Brain microvascular endothelial cell (primary cell): ENCODE measurements around the gene CEP192.
"Not testable (repeated sequence)": the region's sequence is repeated elsewhere in the genome, so short reads cannot be mapped to it uniquely, and the experiment has no call there.

ENCODE experiments used
- DNase-seq: peaks from one replicate; pipeline ENCODE4 v3.0.0-alpha.2; 2020
- H3K27ac ChIP-seq: fragments of 250-450 bp; sonication (Bioruptor Pico); 2 replicates; pipeline ENCODE4 v1.5.1; 2020; ENCODE audit warnings: mild to moderate bottlenecking, moderate library complexity
- H3K27me3 ChIP-seq: fragments of 250-450 bp; sonication (Bioruptor Pico); replicated peaks from 2 replicates; pipeline ENCODE4 v1.5.1; 2020; ENCODE audit warnings: mild to moderate bottlenecking
- H3K36me3 ChIP-seq: fragments of 250-450 bp; sonication (Bioruptor Pico); replicated peaks from 2 replicates; pipeline ENCODE4 v1.5.1; 2020; ENCODE audit warnings: mild to moderate bottlenecking
- H3K4me3 ChIP-seq: 2 replicates; pipeline ENCODE4 v1.5.1; 2011; ENCODE audit warnings: low read depth, mild to moderate bottlenecking, control low read depth, low read length, moderate library complexity
- CTCF ChIP-seq: IDR thresholded peaks from 2 replicates; pipeline ENCODE4 v1.5.1; 2011; ENCODE audit warnings: low read depth, mild to moderate bottlenecking, moderate library complexity, low read length, control low read depth, inconsistent platforms; ENCODE audit errors: missing control alignments
- in situ Hi-C: cut with HindIII; loops from 2 replicates; pipeline ENCODE4 v1.10.0; 2017; ENCODE audit warnings: low sequenced_read_pairs, low pct_ligation_motif_present

The CEP192 gene

GRCh38 chr18:13086906-13087305 is 95.7 kb downstream of the CEP192 start:
- no peak for TF ChIP-seq CTCF
- no peak for DNase-seq
- no peak overlapping the region for H3K4me3 ChIP-seq
- no peaks in the 10 kb centered on the region for H3K27me3 ChIP-seq
- H3K36me3 ChIP-seq: peaks cover 6% of the 10 kb centered on the region
- no peak overlapping the region for H3K27ac ChIP-seq
- in situ Hi-C loops: no loop called here

- Histone ChIP-seq H3K36me3 (peaks cover 27% of the 10 kb centered on the region), H3K4me3 (no peak overlapping the region), H3K27ac (no peak overlapping the region), H3K27me3 (no peaks in the 10 kb centered on the region)
- no peak for TF ChIP-seq CTCF
- in situ Hi-C loops: no loop called here
- no peak for DNase-seq
These were observed 104.3 kb downstream of the CEP192 start for GRCh38 chr18:13095466-13095865.

- no peak overlapping the region for H3K27ac ChIP-seq
- H3K36me3 ChIP-seq: peaks cover 22% of the 10 kb centered on the region
- no peak overlapping the region for H3K4me3 ChIP-seq
These were observed 105.1 kb downstream of the CEP192 start for GRCh38 chr18:13096232-13096631.

GRCh38 chr18:13096719-13097118 is 105.6 kb downstream of the CEP192 start:
- TF ChIP-seq CTCF: no peak
- in situ Hi-C loops: no loop called here
- H3K27me3 ChIP-seq: no peaks in the 10 kb centered on the region
- H3K4me3 ChIP-seq: no peak overlapping the region
- no peak overlapping the region for H3K27ac ChIP-seq
- peaks cover 22% of the 10 kb centered on the region for H3K36me3 ChIP-seq
- no peak for DNase-seq

More at GRCh38 chr18:13096232-13096631, 105.1 kb downstream of the CEP192 start:
- no peak for TF ChIP-seq CTCF
- H3K27me3 ChIP-seq: no peaks in the 10 kb centered on the region
- no peak for DNase-seq
- in situ Hi-C loops: no loop called here

- H3K27me3 ChIP-seq, in situ Hi-C loops: not testable (repeated sequence)
- peaks cover 25% of the 10 kb centered on the region for H3K36me3 ChIP-seq
These were observed 106.9 kb downstream of the CEP192 start for GRCh38 chr18:13098104-13098503.

GRCh38 chr18:13099113-13099512 is 108.0 kb downstream of the CEP192 start:
- H3K36me3 ChIP-seq: peaks cover 25% of the 10 kb centered on the region
- no peaks in the 10 kb centered on the region for H3K27me3 ChIP-seq
- DNase-seq: no peak
- H3K4me3 ChIP-seq: no peak overlapping the region
- in situ Hi-C loops: no loop called here
- no peak for TF ChIP-seq CTCF
- no peak overlapping the region for H3K27ac ChIP-seq

More at GRCh38 chr18:13098104-13098503, 106.9 kb downstream of the CEP192 start:
- not testable (repeated sequence) for H3K27ac ChIP-seq, H3K4me3 ChIP-seq, DNase-seq
